HEK293T (cell line): ENCODE data around the gene RBM48.

Experiments
- BHLHE40 ChIP-seq: fragments of 450-650 bp; IDR thresholded peaks from 2 replicates; pipeline ENCODE4 v1.6.1; 2016; ENCODE audit warnings: mild to moderate bottlenecking, moderate library complexity, borderline replicate concordance
- ELF4 ChIP-seq: fragments of 450-650 bp; IDR thresholded peaks from 2 replicates; pipeline ENCODE4 v1.6.1; 2017; ENCODE audit warnings: antibody characterized with exemption
- FOXK2 ChIP-seq: fragments of 450-650 bp; IDR thresholded peaks from 2 replicates; pipeline ENCODE4 v1.6.1; 2016; ENCODE audit warnings: mild to moderate bottlenecking
- FOXM1 ChIP-seq: fragments of 450-650 bp; IDR thresholded peaks from 2 replicates; pipeline ENCODE4 v1.6.1; 2017; ENCODE audit warnings: mild to moderate bottlenecking, borderline replicate concordance
- HDGF ChIP-seq: fragments of 450-650 bp; IDR thresholded peaks from 2 replicates; pipeline ENCODE4 v1.6.1; 2017; ENCODE audit warnings: antibody characterized with exemption, borderline replicate concordance
- PKNOX1 ChIP-seq: fragments of 450-650 bp; IDR thresholded peaks from 2 replicates; pipeline ENCODE4 v1.6.1; 2016
- SP1 ChIP-seq: fragments of 450-650 bp; IDR thresholded peaks from 2 replicates; pipeline ENCODE4 v1.6.1; 2017
- SUZ12 ChIP-seq: fragments of 450-650 bp; IDR thresholded peaks from 2 replicates; pipeline ENCODE4 v1.6.1; 2016; ENCODE audit warnings: mild to moderate bottlenecking

- no peak for TF ChIP-seq SUZ12
- TF ChIP-seq FOXK2: no peak
- TF ChIP-seq BHLHE40: no peak
- TF ChIP-seq FOXM1: no peak
- TF ChIP-seq SP1: no peak
- no peak for TF ChIP-seq HDGF
- no peak for TF ChIP-seq PKNOX1
- no peak for TF ChIP-seq ELF4
Measured at GRCh38 chr7:92504563-92504962, 24.0 kb upstream of the RBM48 start.
